Measurements from ENCODE around the gene PLEKHA7. TPM values are rescaled to one million over a fixed set of nuclear protein-coding genes. Genes with fewer than 3 reads are reported as not detected.

PLEKHA7 gene
- total RNA-seq, 1 donor from 2014 or later, result 25.3 TPM

DNA sequence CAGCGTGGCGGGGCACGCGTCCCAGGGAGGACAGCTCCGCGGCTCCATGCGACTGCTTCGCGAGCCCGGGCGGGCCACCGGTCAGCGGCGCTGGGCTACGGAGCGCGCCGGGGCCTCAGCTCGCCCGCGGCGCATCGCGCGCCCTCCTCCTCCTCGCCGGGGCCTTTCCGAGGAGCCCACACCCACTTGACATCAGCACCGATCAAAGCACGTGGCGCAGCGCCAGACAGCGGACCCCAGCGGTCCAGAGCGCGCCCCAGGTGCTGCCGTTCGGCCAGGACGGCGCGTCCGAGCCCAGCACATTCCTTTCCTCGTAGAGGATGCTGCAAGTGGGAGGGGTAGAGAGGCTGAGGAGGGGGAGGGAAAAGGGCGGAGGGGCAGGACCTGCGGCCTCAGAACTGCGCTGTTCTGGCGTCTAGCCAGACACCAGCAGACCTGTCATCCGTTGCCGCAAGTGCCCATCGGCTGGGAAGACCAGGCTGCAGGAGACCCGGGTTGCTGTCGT lies 88.6 kb downstream of the PLEKHA7 start:
- H3K27me3 ChIP-seq (ENCODE audit: control insufficient read depth, insufficient read depth, low read length), result no peaks in the 10 kb centered on the region
- no peak for DNase-seq (ENCODE audit: low read depth)

DNA sequence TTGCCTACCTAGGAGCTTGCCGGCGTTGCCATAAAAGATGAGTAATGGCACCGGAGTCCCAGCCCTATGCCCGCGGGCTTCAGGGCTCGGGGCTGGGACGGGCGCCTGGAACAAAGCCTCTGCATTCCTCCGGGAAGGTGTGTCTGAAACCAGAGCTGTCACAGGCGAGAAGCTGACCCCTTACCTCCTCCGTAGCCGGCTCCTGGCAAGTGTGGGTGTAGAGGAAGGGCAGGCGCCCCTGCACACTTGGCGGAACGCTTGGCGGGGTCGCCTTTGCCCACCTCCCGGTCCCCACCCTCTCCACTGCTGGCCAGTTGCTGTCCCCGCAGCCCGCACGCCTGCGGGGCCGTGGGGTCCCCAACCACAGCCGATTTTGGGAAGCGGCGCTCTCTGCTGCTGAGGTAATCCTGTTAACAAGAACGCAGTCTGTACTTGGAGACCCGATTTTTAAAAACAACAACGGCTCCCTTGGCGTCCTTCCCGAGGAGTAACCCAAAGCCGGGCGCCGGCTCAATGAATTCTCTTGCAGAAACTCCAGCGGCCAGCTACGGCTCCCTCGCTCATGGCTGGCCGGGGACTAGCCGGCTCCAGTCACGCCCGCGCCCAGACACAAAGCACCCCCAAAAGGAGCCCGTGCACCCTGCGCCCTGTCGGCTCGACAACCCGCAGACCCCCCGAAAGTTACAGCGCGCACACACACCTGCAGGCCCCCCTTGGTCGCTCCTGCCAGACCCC lies 89.2 kb downstream of the PLEKHA7 start:
- Histone ChIP-seq H3K4me3 (ENCODE audit: low read depth, low read length) (peak overlapping the region; percentile 41), H3K36me3 (ENCODE audit: control insufficient read depth, insufficient read depth, low read length) (no peaks in the 10 kb centered on the region), H3K27me3 (ENCODE audit: control insufficient read depth, insufficient read depth, low read length) (no peaks in the 10 kb centered on the region)
- TF ChIP-seq, protein P1, sequence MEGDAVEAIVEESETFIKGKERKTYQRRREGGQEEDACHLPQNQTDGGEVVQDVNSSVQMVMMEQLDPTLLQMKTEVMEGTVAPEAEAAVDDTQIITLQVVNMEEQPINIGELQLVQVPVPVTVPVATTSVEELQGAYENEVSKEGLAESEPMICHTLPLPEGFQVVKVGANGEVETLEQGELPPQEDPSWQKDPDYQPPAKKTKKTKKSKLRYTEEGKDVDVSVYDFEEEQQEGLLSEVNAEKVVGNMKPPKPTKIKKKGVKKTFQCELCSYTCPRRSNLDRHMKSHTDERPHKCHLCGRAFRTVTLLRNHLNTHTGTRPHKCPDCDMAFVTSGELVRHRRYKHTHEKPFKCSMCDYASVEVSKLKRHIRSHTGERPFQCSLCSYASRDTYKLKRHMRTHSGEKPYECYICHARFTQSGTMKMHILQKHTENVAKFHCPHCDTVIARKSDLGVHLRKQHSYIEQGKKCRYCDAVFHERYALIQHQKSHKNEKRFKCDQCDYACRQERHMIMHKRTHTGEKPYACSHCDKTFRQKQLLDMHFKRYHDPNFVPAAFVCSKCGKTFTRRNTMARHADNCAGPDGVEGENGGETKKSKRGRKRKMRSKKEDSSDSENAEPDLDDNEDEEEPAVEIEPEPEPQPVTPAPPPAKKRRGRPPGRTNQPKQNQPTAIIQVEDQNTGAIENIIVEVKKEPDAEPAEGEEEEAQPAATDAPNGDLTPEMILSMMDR (IDR thresholded peaks at IDR 0.05; ENCODE audit: insufficient read depth, low read length, poor library complexity, severe bottlenecking), result no peak
- DNase-seq (ENCODE audit: low read depth), result no peak

More for the DNA sequence above, 88.6 kb downstream of the PLEKHA7 start:
- Histone ChIP-seq H3K36me3 (ENCODE audit: control insufficient read depth, insufficient read depth, low read length) (no peaks in the 10 kb centered on the region), H3K4me3 (ENCODE audit: low read depth, low read length) (peak overlapping the region; percentile 41)
- TF ChIP-seq, protein P1 (IDR thresholded peaks at IDR 0.05; ENCODE audit: insufficient read depth, low read length, poor library complexity, severe bottlenecking), result no peak

DNA sequence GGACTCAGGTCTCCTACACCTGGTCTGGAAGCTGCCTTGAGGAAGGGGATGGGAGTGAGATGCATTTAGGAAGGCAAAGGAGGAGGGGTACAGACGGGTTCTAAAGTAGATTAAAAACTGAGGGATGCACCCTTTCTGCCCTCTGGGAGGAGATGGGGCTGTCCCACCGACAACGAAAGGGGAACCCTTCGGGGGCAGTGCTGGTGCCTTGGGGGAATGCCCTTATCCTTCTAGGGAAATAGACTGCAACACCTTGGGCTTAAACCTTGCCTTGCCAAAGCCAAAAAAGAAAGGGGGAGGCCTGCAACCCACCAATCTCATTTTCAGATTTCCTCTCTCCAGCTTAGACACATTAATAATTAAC lies 89.8 kb downstream of the PLEKHA7 start:
- DNase-seq (ENCODE audit: low read depth), result no peak
- H3K36me3 ChIP-seq (ENCODE audit: control insufficient read depth, insufficient read depth, low read length), result no peaks in the 10 kb centered on the region
- TF ChIP-seq, protein P1 (IDR thresholded peaks at IDR 0.05; ENCODE audit: insufficient read depth, low read length, poor library complexity, severe bottlenecking), result no peak

DNA sequence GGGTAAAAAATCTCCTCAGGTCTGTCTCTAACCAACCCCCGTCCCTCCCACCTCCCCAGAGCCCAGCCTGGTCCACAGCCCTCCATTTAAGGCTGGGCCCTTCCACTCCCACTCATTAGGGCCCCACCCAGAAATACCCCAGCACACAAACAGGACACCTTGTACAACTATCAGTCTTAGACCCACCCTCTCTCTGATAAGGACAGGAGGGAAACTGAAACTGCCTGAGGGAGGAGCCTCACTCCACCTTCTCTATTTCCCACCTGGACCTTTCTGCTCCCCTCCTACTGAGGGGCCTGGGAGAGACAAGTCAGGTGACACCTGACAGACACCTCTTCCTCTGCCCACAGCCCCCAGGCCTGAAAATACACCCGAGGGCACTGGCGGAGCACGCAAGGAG lies 90.2 kb downstream of the PLEKHA7 start:
- H3K36me3 ChIP-seq (ENCODE audit: control insufficient read depth, insufficient read depth, low read length), result no peaks in the 10 kb centered on the region
- no peaks in the 10 kb centered on the region for H3K27me3 ChIP-seq (ENCODE audit: control insufficient read depth, insufficient read depth, low read length)
- H3K4me3 ChIP-seq (ENCODE audit: low read depth, low read length), result no peak overlapping the region
- no peak for DNase-seq (ENCODE audit: low read depth)
- TF ChIP-seq, protein P1 (IDR thresholded peaks at IDR 0.05; ENCODE audit: insufficient read depth, low read length, poor library complexity, severe bottlenecking), result no peak

More for the DNA sequence above, 89.8 kb downstream of the PLEKHA7 start:
- Histone ChIP-seq H3K4me3 (ENCODE audit: low read depth, low read length) (no peak overlapping the region), H3K27me3 (ENCODE audit: control insufficient read depth, insufficient read depth, low read length) (no peaks in the 10 kb centered on the region)

DNA sequence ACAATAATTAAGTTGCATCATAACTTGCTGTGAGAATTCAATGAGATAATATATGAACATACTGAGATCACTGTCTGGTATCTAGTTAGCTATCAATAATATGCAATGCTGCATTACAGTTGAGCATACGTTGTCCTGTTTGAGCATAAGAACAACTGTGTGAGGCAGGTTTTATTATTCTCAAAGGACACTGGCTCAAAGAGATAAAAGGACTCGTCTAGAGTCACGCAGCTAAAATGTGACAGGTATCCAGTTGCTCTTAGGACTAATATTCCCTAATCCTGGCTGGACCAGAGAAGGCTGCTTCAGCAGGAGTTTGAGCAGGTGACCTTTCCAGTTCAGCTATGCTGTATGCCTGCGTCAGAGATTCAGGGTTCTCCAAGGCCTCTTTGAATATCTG lies 92.5 kb downstream of the PLEKHA7 start:
- DNase-seq (ENCODE audit: low read depth), result no peak
- TF ChIP-seq, protein P1 (IDR thresholded peaks at IDR 0.05; ENCODE audit: insufficient read depth, low read length, poor library complexity, severe bottlenecking), result no peak

DNA sequence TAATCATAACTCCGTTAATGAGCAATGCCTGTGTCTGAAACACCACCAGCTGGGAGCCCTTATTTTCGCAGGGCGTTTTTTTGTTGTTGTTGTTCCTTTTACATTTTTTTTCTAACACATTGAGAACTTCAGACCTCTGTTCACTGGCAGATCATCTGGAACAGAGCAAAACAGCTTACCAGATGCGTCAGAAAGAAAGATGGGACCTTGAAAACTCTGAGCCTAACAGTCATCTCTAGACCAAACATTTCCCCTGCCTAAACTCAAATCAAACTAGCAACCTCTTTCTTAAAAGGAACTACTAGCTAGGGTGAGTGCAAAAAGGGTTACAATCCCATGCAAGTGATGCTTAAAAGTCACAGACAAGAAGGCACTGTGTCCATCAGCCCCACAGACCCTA lies 93.2 kb downstream of the PLEKHA7 start:
- H3K36me3 ChIP-seq (ENCODE audit: control insufficient read depth, insufficient read depth, low read length), result no peaks in the 10 kb centered on the region
- TF ChIP-seq, protein P1 (IDR thresholded peaks at IDR 0.05; ENCODE audit: insufficient read depth, low read length, poor library complexity, severe bottlenecking), result no peak
- H3K4me3 ChIP-seq (ENCODE audit: low read depth, low read length), result no peak overlapping the region
- no peaks in the 10 kb centered on the region for H3K27me3 ChIP-seq (ENCODE audit: control insufficient read depth, insufficient read depth, low read length)
- no peak for DNase-seq (ENCODE audit: low read depth)

More for the DNA sequence above, 92.5 kb downstream of the PLEKHA7 start:
- Histone ChIP-seq H3K36me3 (ENCODE audit: control insufficient read depth, insufficient read depth, low read length) (no peaks in the 10 kb centered on the region), H3K27me3 (ENCODE audit: control insufficient read depth, insufficient read depth, low read length) (no peaks in the 10 kb centered on the region), H3K4me3 (ENCODE audit: low read depth, low read length) (no peak overlapping the region)
